ENCODE results near the gene GGCX. TPM values are rescaled to one million over a fixed set of nuclear protein-coding genes. Genes with fewer than 3 reads are reported as not detected.

The GGCX gene
- total and polyA plus RNA-seq, 2 of the 13 experiments (the other 11 are each of a cell fraction or from before 2014, with no cell fraction given), result 72.5 to 103 TPM

DNA sequence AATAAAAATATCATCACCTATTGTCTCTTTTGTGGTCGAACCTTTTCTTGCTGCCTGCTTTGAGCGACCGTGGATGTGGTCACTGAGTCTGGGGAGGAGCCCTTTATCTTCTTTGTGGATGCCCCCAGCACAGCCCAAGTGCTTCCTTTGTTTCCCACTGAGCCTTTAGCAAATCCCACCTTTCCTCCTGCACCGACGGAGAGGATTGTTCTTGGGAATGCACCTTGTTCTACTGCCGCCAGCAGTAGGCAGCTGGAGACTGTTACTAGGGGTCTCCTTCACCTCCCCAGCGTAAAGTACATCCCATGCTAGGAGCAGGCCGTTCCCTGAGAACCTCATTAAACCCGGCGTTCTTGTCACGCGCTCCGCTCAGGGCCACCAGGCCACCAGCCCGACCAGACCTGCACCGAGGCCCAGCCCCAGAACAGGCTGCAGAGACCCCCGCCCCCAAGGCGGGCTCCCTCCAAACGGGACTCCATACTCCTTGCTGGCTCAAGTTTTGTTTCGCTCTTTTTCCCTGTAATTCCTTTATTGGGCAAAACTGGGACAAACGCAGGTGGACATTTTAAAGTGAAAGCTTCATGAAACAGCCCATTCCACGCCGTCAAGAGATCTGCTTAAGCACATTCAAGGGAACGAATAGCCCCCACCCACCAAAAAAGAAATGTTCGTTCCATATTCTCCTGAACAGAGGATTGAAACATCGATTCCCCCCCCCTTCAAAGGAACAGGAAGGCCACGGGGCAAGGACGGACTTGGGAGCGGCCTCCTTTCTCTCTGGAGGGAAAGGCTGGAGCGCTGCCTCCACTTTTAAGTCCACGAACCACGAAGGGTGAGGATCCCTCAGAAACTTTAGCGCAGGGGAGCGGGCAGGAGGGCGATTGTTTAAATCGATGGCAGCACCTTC is 23.4 kb downstream of the GGCX start (continued):
- TF ChIP-seq ZBTB20 (CRISPR knock-in tag; IDR thresholded peaks at IDR 0.05; ENCODE audit: borderline replicate concordance, low read depth) (peak; percentile 63; the same call in 1 of the 2 replicates), ZNF792 (CRISPR knock-in tag; IDR thresholded peaks at IDR 0.05) (0 out of 2 replicates have a peak, but pooled peaks have one; percentile 23), ZNF160 (CRISPR knock-in tag; IDR thresholded peaks at IDR 0.05) (peak; percentile 79; the same call in 1 of the 2 replicates), SALL1 (CRISPR knock-in tag; IDR thresholded peaks at IDR 0.05) (peak; percentile 72), ZNF616 (CRISPR knock-in tag; IDR thresholded peaks at IDR 0.05; ENCODE audit: low read depth) (peak; percentile 31; the same call in 1 of the 2 replicates), HDAC1 (CRISPR knock-in tag; IDR thresholded peaks at IDR 0.05) (peak; percentile 51), RXRA (CRISPR knock-in tag; IDR thresholded peaks at IDR 0.05) (peak; percentile 58; the same call in 1 of the 2 replicates), HNRNPL (IDR thresholded peaks at IDR 0.05; ENCODE audit: low read depth, low read length) (0 out of 2 replicates have a peak, but pooled peaks have one; percentile 44), BRD4 (CRISPR knock-in tag; IDR thresholded peaks at IDR 0.05) (peak; percentile 92), XRCC5 (optimal IDR thresholded peaks at IDR 0.05; ENCODE audit: low read length) (peak; percentile 76), ZFX (CRISPR knock-in tag; IDR thresholded peaks at IDR 0.05; ENCODE audit: low read depth) (peak; percentile 91), ZNF766 (CRISPR knock-in tag; IDR thresholded peaks at IDR 0.05; ENCODE audit: borderline replicate concordance) (peak; percentile 65; the same call in 1 of the 2 replicates), ZNF619 (CRISPR knock-in tag; IDR thresholded peaks at IDR 0.05) (peak; percentile 41; the same call in 1 of the 2 replicates)
- TF ChIP-seq, protein P1, sequence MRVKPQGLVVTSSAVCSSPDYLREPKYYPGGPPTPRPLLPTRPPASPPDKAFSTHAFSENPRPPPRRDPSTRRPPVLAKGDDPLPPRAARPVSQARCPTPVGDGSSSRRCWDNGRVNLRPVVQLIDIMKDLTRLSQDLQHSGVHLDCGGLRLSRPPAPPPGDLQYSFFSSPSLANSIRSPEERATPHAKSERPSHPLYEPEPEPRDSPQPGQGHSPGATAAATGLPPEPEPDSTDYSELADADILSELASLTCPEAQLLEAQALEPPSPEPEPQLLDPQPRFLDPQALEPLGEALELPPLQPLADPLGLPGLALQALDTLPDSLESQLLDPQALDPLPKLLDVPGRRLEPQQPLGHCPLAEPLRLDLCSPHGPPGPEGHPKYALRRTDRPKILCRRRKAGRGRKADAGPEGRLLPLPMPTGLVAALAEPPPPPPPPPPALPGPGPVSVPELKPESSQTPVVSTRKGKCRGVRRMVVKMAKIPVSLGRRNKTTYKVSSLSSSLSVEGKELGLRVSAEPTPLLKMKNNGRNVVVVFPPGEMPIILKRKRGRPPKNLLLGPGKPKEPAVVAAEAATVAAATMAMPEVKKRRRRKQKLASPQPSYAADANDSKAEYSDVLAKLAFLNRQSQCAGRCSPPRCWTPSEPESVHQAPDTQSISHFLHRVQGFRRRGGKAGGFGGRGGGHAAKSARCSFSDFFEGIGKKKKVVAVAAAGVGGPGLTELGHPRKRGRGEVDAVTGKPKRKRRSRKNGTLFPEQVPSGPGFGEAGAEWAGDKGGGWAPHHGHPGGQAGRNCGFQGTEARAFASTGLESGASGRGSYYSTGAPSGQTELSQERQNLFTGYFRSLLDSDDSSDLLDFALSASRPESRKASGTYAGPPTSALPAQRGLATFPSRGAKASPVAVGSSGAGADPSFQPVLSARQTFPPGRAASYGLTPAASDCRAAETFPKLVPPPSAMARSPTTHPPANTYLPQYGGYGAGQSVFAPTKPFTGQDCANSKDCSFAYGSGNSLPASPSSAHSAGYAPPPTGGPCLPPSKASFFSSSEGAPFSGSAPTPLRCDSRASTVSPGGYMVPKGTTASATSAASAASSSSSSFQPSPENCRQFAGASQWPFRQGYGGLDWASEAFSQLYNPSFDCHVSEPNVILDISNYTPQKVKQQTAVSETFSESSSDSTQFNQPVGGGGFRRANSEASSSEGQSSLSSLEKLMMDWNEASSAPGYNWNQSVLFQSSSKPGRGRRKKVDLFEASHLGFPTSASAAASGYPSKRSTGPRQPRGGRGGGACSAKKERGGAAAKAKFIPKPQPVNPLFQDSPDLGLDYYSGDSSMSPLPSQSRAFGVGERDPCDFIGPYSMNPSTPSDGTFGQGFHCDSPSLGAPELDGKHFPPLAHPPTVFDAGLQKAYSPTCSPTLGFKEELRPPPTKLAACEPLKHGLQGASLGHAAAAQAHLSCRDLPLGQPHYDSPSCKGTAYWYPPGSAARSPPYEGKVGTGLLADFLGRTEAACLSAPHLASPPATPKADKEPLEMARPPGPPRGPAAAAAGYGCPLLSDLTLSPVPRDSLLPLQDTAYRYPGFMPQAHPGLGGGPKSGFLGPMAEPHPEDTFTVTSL (CRISPR knock-in tag; IDR thresholded peaks at IDR 0.05; ENCODE audit: borderline replicate concordance), result peak; percentile 70; the same call in 1 of the 2 replicates
- TF ChIP-seq, protein P2, sequence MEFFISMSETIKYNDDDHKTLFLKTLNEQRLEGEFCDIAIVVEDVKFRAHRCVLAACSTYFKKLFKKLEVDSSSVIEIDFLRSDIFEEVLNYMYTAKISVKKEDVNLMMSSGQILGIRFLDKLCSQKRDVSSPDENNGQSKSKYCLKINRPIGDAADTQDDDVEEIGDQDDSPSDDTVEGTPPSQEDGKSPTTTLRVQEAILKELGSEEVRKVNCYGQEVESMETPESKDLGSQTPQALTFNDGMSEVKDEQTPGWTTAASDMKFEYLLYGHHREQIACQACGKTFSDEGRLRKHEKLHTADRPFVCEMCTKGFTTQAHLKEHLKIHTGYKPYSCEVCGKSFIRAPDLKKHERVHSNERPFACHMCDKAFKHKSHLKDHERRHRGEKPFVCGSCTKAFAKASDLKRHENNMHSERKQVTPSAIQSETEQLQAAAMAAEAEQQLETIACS (CRISPR knock-in tag; IDR thresholded peaks at IDR 0.05), result peak; percentile 59; the same call in 1 of the 2 replicates
- TF ChIP-seq, protein P3, sequence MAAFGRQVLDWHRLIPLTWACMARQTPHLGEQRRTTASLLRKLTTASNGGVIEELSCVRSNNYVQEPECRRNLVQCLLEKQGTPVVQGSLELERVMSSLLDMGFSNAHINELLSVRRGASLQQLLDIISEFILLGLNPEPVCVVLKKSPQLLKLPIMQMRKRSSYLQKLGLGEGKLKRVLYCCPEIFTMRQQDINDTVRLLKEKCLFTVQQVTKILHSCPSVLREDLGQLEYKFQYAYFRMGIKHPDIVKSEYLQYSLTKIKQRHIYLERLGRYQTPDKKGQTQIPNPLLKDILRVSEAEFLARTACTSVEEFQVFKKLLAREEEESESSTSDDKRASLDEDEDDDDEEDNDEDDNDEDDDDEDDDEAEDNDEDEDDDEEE (CRISPR knock-in tag; IDR thresholded peaks at IDR 0.05), result peak; percentile 76
- TF ChIP-seq, protein P4, sequence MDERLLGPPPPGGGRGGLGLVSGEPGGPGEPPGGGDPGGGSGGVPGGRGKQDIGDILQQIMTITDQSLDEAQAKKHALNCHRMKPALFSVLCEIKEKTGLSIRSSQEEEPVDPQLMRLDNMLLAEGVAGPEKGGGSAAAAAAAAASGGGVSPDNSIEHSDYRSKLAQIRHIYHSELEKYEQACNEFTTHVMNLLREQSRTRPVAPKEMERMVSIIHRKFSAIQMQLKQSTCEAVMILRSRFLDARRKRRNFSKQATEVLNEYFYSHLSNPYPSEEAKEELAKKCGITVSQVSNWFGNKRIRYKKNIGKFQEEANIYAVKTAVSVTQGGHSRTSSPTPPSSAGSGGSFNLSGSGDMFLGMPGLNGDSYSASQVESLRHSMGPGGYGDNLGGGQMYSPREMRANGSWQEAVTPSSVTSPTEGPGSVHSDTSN (CRISPR knock-in tag; IDR thresholded peaks at IDR 0.05), result no peak

Data from HepG2 (cell line).